Mesenteric fat pad (tissue), 1 donor: ENCODE measurements around the gene CASZ1. TPM values are rescaled to one million over a fixed set of nuclear protein-coding genes. Genes with fewer than 3 reads are reported as not detected.

Experiments
- DNase-seq: peaks from one replicate; pipeline ENCODE4 v3.0.0-alpha.2; 2020; ENCODE audit warnings: low spot score
- total RNA-seq: library from RNA; stranded (reverse); fragmentation: NEBNext Ultra II Directional; extraction: Animal tissue kit (Norgen Biotek cat#: 25700); gene quantifications from one replicate; pipeline ENCODE4 v1.2.1, GENCODE V29; 2021
- donor health status: DM: yes; HTN: yes; CAD: no.

CASZ1 gene
- total RNA-seq, 1 donor from 2014 or later, result 8.4 TPM

GRCh38 chr1:10658396-10659066 is 137.9 kb downstream of the CASZ1 start:
- no peak for DNase-seq

DNA sequence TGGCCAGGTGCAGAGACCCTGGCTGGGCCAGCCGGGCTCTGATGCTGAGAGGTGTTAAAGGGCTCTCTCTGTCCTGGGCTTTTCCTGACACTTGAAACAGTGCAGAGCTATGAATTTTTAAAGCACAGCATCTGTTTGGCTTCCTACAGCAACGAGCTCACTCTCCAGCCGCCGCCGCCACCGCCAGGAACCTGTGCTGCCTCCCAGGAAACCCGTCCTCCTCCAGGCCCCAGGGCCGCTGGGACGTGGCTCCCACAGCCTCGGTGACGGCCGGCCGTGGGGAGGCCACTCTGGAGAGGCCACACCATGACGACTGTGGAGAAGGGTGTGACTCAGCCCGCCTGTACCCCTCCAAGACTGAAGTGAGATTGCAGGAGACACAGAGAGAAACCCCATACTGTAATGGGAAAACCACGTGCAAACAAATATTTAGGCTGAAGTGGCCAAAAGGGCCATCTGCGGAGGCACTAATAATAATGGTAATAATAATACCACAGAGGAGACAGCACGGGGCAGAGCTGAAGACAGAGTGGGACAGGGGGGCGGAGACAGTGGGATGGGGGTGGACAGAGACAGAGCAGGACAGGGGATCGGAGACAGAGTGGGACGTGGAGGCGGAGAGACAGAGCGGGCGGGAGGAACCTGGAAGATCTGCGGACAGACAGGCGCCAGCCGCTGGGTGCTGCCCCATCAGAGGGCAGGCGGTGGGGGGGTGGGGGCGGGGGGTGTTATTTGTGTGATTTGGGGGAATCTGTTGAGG is 139.2 kb downstream of the CASZ1 start:
- no peak for DNase-seq

DNA sequence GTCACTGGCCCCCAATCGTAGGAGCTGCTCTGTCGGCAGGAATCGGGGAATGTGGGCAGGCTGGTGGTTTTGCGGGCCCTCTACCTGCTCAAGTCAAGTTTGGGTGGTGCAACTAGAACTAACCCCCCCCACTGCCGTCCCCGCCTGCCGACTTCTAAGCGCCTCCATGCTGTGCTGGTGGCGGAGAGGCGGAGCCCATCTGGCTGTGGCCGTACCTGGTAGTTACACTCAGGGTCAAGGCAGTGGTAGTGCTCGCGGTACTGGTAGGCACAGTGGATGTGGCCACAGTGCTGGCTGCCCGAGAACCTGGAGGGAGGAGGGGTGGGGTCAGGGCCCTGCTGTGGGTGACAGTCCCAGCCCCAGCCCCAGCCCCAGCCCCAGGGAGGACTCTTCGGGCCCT is 140.0 kb downstream of the CASZ1 start:
- no peak for DNase-seq

- no peak for DNase-seq
These were observed 141.4 kb downstream of the CASZ1 start for GRCh38 chr1:10655002-10655401.

DNA sequence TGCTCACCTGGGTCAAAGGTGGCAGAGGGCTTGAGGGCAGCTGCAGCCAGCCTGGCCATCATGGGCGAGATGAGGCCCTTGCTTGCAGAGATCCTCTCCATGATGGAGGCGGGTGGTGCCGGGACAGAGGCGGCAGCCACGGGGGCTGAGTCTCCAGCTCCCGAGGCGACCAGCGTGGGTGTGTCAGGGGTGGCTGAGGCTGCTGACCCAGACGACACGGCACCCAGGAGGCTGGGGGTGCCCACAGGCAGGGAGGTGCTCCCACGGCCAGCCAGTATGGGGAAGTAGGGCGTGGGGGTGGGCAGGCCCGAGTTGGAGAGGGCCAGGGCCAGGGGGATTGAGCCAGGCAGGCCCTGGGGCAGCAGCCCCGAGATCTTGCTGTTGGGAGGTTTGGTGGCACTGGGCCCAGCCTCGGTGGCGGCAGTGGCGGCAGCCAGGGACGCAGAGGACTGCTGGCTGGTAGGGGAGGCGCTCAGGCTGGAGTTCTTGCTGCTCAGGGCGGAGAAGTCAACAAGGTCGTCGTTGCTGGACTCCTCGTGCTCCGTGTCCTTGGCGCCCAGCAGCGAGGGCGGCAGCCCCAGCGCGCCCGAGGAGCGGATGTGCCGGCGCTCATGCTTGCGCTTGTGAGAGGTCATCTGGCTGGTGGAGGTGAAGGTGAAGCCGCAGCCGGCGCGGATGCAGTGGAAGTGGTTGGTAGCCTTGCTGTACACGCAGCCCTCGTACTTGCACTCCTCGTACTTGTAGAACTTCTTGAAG is 142.9 kb downstream of the CASZ1 start:
- DNase-seq, result no peak

DNA sequence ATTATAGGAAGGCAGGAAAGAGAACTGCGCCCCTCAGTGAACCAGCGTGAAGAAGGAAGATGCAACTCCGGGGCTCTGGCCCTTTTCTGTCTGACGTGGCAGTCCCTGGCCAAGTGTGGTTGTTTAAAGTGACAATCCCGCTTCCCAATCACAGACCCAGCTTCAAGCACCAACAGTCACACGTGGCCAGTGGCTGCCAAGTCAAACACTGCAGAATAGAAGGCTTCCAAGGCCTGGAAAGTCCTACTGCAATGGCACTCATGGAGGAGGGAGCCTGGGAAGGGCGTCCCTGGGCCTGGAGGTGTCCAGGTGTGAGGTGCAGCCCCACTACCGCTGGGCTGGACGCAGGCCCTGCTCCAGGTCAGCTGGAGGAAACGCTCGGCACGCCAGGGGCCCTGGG is 143.8 kb downstream of the CASZ1 start:
- DNase-seq, result no peak

GRCh38 chr1:10651793-10652192 is 144.7 kb downstream of the CASZ1 start:
- DNase-seq, result no peak

DNA sequence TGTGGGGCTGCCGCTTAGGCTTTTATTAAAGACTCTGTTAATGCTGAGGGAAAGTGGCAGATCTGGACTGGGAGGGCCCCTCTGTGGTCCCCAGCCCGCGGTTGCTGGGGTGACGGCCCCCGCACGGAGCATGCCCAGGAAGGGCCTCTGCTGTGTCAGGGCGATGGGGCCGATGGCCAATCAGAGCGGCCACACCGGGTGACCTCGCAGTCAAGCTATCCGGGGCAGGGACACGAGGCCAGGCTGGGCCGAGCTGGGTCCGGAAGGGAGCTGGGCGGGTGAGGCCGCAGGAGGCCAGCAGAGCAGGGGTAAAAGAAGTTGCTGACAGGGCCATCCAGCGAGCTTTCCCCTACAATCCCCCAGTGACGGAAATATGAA is 145.1 kb downstream of the CASZ1 start:
- DNase-seq, result no peak

DNA sequence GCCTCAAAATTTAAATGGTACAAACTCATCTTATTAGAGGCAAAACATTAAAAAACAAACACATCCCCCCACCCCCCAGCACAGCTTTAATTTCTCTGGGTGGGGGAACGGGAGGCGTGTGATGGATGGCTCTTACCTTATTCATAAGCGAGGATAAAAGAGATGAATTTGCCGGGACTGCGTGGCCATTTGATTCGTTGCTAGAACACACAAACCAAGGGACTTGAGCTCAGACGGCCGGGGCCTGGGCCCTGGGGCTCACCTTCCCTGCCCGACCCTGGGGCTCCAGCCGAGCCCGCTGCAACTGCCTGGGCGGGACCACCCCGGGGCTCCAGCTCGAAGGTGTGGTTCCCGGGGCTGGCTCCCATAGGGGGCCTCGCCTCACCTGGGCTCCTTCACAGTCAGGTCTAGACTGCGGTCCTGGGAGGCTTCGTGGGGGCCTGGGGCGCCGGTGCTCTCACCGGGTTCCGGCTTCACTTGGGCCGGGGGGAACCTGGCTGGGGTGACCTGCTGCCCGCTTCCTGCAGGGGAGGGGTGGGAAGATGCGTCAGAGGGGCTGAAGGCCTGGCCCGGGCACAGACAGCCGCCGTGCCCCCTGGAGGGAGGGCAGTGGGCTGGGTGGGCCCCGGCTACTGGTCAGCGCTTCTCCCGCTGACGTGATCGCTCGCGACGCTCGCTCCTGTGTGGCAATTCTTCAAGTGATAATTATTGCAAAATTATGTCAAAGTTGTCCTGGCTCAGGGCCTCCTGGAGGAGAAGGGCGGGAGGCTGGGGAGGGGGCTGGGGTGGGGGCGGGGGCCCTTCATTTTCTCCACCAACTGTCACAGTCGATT is 145.7 kb downstream of the CASZ1 start:
- no peak for DNase-seq

- no peak for DNase-seq
These were observed 146.8 kb downstream of the CASZ1 start for GRCh38 chr1:10649517-10650201.

DNA sequence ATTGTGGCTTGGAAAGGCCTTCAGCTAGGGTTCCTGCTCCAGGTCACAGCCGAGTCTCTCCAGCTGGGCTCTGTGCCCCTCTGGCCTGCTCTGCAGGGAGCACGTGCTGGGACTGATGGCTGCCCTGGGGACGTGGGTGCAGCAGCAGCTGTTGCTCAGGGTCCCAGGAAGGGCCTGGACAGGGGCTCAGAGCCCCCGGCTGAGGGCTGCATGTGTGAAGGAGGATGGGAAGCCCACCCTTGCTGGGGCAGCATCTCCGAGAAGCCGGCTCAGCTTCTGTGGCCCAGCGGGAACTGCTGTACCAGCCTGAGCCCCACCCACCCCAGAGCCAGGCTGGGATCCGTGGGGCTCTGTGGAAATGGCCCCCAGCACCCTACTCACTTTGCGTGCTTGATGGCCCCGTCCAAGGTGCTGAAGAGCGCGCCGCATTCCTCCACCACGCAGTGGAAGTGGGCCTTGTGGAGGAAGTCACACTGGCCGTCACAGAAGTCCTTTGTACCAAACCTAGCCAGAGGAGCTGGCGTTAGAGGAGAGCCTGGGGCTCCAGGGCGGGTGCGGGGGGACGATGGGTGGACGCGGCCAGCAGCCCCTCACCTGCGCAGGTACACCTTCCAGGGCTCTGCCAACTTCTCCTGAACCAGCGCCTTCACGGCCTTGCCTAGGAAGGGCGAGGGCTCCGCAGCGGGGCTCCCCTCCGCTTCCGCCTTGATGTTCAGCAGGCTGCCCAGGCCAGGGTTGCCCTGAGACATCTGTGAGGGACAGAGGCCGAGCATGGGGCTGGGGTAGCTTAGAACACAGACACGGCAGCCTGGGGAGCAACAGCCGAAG is 147.5 kb downstream of the CASZ1 start:
- no peak for DNase-seq

DNA sequence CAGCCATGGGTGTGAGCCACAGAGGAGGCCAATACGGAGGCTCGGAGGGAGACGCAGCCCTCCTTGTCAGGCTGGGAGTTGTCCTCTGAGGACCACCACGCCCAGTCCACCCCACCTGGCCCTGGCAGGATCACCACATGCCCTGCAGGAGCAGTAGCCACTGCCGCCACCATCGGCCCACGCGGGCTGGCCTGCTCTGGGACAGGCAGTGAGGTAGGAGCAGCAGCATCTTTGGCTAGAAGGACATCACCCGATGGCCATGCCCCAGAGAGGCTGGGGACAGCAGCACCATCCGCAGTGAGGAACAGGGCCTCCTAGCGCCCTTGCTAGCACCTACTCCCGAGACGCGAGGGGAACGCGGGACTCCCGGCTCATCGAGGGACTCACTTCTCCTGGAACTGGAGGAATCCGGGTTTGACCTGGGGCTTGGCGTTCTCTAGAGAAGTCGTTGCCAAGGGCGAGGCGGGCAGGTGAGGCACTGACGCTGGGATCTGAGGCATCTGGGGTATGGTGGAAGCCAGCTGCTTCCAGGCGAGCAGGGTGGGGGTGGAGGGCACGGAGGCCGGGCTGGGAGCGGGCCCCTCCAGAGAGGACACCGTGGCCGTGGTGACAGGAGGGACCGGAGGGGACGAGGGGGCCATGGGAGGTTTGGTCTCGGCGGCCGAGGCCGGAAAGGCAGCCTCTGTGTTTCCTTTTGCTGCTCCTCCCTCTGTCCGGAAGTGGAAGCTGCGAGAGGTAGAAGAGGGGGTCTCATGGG is 148.9 kb downstream of the CASZ1 start:
- no peak for DNase-seq

- DNase-seq, result no peak
These were observed 150.0 kb downstream of the CASZ1 start for GRCh38 chr1:10646347-10646861.

- no peak for DNase-seq
These were observed 151.9 kb downstream of the CASZ1 start for GRCh38 chr1:10644307-10645128.

DNA sequence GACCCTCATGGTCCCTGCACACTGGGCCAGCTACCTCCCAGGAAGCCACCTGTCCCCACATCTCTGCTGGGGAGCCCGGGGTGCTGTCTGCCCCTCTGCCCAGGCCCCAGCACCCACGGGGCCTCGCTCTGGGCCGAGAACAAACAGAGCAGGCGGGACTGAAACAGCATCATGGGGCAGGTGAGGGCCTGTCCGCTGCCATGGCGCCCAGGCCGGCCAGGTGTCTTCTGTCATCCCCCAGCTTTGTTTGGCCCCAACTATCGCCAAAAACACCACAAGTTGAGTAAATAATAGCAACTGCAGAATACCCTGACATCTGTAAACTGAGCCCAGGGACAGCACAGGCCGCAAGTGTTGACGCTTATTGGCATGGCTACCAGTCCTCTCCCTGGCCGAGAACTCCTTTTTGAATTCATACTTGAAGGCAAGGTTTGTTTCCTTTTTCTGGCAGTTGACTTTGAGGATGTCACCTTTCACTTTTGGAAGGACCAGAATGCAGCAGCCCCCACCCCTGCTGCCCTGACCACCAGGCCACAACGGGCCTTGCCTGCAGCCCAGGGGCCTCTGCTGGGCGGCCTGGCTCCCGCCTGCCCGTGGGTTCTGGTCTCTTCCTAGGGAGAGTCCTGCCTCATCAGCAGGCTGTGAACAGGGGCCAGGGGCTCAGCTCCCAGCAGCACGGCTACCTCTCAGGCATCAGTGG is 152.7 kb downstream of the CASZ1 start:
- no peak for DNase-seq

GRCh38 chr1:10642403-10643080 is 153.9 kb downstream of the CASZ1 start:
- no peak for DNase-seq

DNA sequence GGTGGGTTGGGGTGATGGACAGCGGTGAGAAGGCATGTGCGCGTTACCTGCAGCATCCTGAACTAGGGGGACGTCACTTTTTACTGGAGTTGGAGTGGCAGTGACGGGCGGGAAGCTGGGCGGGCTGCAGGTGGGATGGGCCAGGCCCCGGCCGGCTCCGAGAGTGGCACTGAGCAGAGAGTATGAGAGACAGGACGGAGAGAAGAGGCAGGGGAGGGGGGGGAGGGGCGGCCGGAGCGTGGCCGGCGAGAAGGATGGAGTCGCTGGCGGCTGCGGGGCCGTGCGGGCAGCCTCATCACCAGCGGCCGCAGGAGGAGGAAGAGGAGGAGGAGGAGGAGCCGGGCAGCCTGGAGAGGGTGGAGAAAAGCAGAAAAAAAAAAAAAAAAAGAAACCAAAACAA is 154.5 kb downstream of the CASZ1 start:
- no peak for DNase-seq
